Measurements from ENCODE around the gene SCAMP4.

SCAMP4 gene

DNA sequence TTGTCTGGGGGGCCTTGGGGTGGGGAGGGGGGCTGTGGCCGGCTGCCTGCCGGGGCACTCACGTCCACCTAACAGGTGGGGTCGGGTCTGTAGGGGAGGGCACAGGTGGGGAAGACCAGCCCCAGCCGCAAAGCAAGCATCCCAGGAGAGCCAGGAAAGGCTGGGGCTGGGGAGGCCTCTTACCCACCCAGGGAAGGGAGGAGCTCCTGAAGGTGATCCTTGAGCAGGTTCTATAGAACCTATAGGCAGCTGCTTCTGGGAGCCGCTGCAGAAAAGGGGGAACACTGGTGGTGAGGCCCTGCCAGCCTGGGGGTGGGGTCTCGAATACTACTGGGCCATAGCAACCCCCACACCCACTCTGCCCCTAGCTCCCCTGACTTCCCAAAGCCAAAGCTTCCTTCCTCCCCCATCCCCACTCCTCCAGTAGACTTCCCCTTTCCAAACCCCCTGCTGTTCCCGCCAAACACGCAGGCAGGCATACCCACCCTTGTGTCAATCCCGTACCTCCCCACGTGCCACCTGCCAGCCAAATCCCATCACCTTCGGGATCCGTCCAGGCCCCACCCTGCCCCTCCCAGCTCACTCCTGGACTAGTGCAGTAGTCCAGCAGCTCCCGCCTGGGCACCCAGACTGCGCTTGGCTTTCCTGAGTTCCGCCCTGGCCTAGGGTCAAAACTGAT, 47.4 kb upstream of the SCAMP4 start (continued):
- TF ChIP-seq POU6F1 (CRISPR knock-in tag; IDR thresholded peaks at IDR 0.05; ENCODE audit: borderline replicate concordance, low read depth): no peak

DNA sequence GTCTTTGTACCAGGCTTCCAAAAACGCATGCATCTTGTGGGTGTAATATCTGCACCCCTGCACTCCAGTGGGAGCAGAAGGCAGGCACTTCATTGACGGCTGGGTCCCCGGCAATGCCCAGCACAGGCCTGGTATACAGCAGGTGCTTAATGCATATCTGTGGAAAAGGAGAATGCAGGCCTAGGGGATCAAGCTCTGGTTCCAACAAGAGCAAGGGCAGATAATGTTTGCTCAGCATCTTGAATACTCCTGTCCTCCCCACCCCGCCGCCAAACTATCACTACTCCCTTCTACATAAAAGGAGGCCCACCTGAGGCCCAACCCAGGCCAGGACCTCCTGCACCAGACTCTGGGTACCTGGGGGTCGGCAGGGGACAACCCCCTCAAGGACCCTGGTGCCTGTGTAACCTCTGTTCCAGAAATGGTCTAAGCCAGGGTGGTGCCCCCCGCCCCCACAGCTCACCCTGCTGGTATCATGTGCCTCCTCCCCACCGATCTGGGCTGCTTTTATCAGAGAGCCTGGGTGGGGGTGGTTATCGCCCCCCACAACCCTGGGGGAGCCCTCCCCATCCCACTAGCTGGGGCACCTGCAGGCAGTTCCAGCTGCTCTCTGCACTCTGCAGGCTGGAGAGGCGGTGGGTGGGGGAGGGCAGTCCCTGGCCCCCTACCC, 46.7 kb upstream of the SCAMP4 start:
- TF ChIP-seq ESRRG (CRISPR knock-in tag; IDR thresholded peaks at IDR 0.05): no peak
- TF ChIP-seq ZFP30 (CRISPR knock-in tag; IDR thresholded peaks at IDR 0.05): no peak
- TF ChIP-seq TCF4 (CRISPR knock-in tag; IDR thresholded peaks at IDR 0.05; ENCODE audit: borderline replicate concordance): no peak
- no peak for TF ChIP-seq PPARA (CRISPR knock-in tag; IDR thresholded peaks at IDR 0.05; ENCODE audit: borderline replicate concordance)
- no peak for TF ChIP-seq BACH2 (CRISPR knock-in tag; IDR thresholded peaks at IDR 0.05; ENCODE audit: borderline replicate concordance)
- TF ChIP-seq CSRNP3 (CRISPR knock-in tag; IDR thresholded peaks at IDR 0.05): no peak
- TF ChIP-seq, protein P1, sequence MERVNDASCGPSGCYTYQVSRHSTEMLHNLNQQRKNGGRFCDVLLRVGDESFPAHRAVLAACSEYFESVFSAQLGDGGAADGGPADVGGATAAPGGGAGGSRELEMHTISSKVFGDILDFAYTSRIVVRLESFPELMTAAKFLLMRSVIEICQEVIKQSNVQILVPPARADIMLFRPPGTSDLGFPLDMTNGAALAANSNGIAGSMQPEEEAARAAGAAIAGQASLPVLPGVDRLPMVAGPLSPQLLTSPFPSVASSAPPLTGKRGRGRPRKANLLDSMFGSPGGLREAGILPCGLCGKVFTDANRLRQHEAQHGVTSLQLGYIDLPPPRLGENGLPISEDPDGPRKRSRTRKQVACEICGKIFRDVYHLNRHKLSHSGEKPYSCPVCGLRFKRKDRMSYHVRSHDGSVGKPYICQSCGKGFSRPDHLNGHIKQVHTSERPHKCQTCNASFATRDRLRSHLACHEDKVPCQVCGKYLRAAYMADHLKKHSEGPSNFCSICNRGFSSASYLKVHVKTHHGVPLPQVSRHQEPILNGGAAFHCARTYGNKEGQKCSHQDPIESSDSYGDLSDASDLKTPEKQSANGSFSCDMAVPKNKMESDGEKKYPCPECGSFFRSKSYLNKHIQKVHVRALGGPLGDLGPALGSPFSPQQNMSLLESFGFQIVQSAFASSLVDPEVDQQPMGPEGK (CRISPR knock-in tag; IDR thresholded peaks at IDR 0.05; ENCODE audit: borderline replicate concordance): no peak
- TF ChIP-seq ZFP3 (CRISPR knock-in tag; IDR thresholded peaks at IDR 0.05): no peak
- TF ChIP-seq SNAI2 (CRISPR knock-in tag; IDR thresholded peaks at IDR 0.05): no peak
- no peak for TF ChIP-seq CREB5 (CRISPR knock-in tag; IDR thresholded peaks at IDR 0.05; ENCODE audit: low read depth)
- ATAC-seq: no peak

- ATAC-seq: no peak
- no peak for TF ChIP-seq CSDC2 (CRISPR knock-in tag; IDR thresholded peaks at IDR 0.05)
- no peak for TF ChIP-seq PPARA (CRISPR knock-in tag; IDR thresholded peaks at IDR 0.05; ENCODE audit: borderline replicate concordance)
- TF ChIP-seq, protein P1 (CRISPR knock-in tag; IDR thresholded peaks at IDR 0.05; ENCODE audit: borderline replicate concordance): no peak
- no peak for TF ChIP-seq BACH2 (CRISPR knock-in tag; IDR thresholded peaks at IDR 0.05; ENCODE audit: borderline replicate concordance)
- TF ChIP-seq ZNF70 (CRISPR knock-in tag; IDR thresholded peaks at IDR 0.05): no peak
- no peak for TF ChIP-seq TCF4 (CRISPR knock-in tag; IDR thresholded peaks at IDR 0.05; ENCODE audit: borderline replicate concordance)
- TF ChIP-seq TSHZ2 (CRISPR knock-in tag; IDR thresholded peaks at IDR 0.05): no peak
- no peak for TF ChIP-seq ZFP3 (CRISPR knock-in tag; IDR thresholded peaks at IDR 0.05)
- TF ChIP-seq TOX (CRISPR knock-in tag; IDR thresholded peaks at IDR 0.05; ENCODE audit: borderline replicate concordance): no peak
- no peak for TF ChIP-seq GLIS3 (CRISPR knock-in tag; IDR thresholded peaks at IDR 0.05)
- no peak for TF ChIP-seq CREB5 (CRISPR knock-in tag; IDR thresholded peaks at IDR 0.05; ENCODE audit: low read depth)
- TF ChIP-seq ZC3H10 (CRISPR knock-in tag; IDR thresholded peaks at IDR 0.05): no peak
These were observed 45.8 kb upstream of the SCAMP4 start for GRCh38 chr19:1859331-1859781.
